Anterior cingulate cortex (tissue), 58 donors: ENCODE data around the gene TCF4.

Source experiments
- DNase-seq, 58 donors: peaks; one replicate each; lab custom pipeline; 2025; lab: John Stamatoyannopoulos, UW

The TCF4 gene

DNA sequence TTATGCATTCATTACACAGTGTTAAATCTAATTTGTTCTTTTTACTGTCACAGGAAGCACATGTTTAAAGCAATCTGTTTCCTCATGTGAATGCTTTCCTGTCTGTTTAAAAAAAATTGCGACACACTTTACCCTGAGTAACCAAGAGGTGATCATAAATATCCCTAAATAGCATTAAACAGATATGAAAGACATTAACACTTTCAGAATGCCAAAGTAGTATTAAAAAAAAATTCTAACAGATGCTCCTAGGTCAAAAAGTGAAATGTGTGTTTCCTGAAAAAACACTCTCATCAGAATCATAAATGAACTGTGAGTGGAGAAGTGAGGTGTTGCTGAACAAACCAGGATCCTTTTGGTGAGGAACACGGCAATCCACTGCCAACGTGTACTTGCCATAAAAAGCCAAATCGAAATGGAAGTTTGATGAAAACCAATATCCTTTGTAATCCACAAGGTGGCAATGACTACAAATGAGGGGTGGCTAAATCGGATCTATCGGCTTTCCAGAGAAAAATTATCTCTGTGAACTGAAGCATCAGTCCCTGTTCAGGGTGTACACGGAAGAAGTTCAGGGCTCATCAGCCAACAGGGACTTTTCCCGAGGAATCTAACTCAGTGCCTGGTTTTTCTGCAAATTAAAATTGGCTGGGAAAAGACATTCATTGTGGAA is 248.9 kb downstream of the TCF4 start:
- DNase-seq = peak in 2 of 58 donors; percentile 32 to 53

DNA sequence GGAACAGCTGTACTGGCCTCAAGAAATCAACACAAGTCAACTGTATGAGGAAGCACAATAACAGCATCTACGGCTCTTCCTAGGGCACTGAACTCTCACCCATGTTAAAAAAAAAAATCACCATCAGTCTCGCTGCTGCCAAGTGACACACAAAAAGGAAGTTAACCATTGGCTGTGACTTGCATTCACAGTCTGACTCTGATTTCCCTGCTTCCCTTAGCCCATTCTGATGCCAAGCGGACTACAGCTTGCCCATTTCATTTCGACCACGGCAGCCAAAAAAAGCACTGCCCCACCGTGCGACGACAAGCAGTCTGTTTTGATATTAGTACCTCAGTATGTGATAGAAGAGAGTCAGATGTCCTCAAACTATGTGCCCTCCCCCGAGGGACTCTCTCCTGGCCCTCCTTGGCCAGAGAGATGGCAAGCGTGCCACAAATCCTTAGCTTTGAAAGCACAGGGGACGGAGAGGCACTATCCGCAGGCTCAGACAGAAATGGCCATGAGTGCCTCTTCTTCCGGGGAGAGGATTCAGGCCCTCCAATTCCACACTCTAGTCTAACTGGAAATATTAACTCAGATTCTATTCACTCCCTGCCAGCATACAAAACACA is 250.0 kb downstream of the TCF4 start:
- DNase-seq = peak in 43 of 58 donors; percentile 25 to 83 (median 55)

DNA sequence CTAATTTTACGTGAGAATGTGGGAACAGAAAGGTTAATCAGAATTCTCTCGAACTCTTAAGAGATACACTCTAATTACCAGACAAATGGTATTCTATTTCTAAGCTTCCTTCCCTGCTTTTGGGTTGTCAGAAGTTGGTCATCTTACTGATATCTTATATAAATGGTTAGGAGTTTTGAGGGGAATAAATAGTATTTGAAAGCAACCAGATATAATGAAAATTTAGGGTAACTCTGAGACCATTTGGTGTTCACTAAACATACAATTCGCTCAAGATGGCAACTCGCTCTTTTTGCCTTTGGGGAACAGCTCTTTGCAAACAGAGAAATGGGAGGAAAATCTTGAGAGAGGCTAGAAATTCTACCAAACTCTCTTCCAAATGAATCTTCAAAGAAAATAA is 250.9 kb downstream of the TCF4 start:
- no peak for DNase-seq

DNA sequence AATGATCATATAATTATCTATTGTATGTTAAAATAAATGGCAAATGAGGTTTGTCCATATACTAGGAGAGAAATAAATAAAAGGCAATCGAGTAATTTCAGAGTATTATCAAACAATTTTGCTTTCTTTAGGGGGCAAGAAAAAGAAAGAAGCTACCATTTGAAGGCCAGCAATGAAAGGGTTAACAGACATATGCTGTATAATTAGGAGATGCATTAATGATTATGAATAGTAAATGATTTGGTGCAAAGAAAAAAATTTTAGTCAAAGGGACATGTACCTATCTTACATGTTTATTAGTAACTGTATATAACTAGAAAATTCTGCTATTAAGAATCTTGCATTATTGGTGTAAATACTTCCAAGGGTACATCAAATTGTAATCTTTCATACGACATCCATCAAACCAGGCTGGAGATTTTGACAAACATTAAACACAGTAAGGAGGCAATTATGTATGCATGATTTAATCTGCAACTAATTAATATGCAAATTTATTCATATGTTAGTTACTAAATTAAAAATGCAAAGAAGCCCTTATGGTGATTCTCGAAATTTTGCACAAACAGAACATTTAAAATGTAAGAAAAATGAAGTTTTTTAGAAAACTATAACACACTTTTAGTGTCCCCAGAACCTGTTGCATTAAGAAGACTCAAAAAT is 251.4 kb downstream of the TCF4 start:
- DNase-seq = no peak

DNA sequence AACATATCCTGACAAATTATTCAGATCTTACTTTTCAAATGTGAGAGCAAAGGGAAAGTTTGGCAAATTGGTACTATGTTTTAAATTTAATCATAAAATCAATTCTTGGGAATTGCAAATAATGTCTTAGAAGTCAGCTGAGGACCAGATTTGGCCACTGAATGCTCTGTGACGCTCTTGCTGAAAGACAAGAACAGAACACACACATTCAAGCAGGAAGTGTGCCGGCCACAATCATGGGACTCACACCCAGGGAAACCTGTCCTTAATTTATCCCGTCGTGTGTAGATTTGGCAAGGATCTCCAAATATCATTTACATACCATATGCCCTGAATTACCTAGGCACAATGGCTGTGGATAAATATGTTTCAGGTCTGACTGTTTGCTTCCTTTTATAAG is 253.1 kb downstream of the TCF4 start:
- DNase-seq = peak in 27 of 58 donors; percentile 15 to 73 (median 40)

DNA sequence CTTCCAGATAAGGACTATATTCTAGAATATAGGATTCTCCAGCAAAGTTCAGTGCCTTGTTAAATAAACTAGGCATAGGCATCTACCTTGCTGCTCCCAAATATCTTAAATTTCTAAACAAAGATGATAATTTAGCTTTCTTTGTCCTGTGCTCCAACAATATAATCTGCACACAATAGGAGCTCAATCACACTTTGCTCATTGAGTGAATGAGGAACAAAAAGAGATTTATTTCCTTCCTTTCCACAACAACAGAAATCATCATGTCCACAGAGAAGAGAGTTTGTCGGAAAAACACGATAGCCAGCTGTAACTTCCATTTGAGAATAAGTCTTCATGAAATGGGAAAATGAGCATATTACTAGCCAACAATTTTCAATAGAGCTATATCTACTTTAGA is 256.7 kb downstream of the TCF4 start:
- peak in 1 of 58 donors; percentile 43 for DNase-seq

DNA sequence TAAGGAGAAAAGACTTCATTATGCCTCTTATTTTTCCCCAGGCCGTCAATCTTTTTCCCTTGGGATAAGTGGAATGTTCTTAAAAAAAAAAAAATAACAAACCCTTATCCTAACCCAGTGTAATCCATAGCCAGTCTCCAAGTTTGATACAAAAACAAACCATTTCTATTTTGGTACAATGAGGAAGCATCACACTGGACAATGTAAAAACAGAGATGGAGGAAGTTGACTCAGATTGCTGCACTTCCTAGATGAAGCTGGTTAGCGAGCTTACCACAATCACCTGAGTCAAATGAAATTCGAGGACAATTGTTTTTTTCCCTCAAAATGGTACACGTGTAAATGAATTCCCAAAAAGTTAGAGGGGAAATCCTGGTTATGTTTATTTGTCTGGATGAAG is 259.7 kb downstream of the TCF4 start:
- DNase-seq = no peak

DNA sequence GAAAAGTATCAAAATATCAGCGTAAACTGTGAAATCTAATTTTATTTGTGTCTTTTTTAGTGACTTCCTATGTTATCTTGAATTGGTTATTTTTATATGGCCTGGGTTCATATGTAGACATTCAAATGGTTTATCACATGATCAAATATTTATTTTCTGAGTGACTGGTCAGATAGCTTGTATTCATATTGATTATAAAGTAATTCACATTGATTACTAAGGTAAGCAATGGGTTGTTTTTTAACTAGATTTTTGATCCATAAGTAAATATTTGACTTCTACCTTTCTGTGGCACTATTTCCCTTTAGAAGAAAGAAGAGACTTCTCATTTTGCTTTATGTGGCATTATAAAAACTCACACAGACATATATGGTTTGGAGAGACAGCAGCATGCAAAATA is 260.5 kb downstream of the TCF4 start:
- no peak for DNase-seq

DNA sequence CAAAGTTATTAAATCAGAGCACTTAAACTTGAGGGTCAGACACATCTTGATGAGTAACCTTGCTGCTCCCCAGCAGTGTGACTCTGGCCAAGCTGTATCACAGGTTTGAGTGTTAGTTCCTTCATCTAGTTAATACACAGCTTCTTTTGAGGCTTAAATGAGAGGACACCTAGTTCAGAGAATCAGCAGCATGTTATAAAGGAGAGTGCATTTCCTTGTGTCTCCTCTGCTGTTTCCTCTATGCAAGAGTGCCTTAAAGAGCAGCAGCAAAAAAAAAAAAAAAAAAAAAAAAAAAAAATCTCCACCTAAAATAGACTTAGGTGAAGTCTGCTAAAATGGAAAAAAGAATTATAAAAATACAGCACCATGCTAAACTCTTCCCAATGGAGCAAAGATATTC is 261.9 kb downstream of the TCF4 start:
- DNase-seq = no peak

DNA sequence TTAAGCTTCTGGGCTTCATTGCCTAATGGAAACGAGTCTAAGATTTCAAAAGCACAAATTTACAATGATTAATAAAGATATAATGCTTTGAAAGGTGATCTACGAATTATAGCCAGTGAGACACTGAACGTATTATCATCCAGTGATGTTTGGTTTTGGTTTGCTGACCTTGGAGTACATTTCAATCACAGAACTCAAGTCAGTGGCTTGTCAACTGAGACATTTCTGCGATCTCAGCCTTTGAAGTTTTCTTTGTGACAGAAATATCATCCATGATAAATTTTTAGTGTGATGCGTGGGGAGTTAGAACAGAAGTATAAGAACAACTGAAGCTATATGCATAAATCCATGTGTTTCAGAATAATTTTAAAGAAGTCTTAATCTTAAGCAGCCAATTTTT is 263.8 kb downstream of the TCF4 start:
- DNase-seq = no peak

DNA sequence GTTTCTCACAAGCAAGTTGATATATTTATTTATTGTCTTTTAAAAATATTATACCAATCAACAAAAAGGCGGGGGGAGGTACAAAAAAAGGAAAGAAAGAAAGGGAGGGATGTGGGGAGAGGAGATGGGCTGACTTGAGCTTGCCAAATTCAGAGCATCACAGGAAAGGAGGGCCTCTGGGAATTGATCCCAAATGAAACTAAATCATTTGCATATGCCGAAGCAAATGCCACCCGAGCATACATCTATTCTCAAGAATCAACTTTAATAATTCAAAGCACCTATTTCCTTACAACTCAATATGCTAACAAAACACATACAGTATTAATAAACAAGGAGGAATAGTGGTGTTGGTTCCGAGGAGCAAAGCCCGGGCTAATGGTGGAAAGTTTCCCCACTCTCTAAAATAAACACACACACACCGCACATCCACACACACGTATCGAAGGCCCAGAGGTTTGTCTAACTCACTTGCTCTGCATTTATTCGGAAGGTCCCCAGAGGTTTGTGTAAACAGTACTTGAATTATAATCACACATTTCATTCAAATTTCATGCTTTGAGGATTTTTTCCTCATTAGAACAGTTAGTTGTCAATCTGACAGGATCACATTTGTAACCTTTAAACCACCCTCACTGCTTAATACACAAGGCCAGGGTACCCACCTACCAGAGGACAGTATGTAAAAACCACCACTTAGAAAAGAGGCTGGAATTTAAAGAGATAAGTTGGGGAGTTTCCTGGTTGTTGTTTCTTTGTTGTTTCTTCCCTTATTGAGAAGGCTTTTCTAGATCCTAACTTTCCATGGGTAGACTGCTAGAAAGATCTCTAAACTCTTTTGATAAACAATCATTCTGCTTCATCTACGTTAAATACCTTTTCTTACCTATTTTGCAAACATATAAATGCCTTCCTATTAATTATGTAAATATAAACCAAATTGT is 264.7 kb downstream of the TCF4 start:
- DNase-seq = peak in 1 of 58 donors; percentile 31

DNA sequence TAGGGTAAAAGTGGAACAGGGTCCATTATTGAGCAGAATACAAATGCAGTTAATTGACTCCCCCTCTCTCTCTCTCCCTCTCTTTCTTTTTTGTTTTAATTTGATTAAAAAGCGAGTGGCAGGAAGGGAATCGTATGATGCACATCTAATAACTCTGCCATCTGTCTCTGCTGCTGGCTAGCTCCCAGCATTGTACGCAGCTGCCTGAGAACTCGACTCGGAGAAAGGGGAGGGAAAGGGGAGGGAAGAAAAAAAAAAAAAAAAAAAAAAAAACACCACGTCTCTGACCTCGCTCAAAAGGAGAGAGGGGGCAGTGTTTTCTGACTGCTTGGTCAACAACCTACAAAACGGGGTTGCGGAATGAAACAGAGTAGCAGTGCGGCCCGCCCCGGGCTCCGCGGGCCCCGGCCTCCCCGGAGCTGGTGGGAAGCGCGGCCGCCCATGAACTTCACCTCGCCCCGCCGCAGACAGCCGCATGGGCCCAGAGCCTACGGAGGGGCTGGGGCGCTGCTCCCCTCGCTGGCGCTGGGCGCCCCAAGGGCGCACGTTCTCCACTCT is 265.7 kb downstream of the TCF4 start:
- peak in 54 of 58 donors; percentile 40 to 91 (median 75) for DNase-seq

DNA sequence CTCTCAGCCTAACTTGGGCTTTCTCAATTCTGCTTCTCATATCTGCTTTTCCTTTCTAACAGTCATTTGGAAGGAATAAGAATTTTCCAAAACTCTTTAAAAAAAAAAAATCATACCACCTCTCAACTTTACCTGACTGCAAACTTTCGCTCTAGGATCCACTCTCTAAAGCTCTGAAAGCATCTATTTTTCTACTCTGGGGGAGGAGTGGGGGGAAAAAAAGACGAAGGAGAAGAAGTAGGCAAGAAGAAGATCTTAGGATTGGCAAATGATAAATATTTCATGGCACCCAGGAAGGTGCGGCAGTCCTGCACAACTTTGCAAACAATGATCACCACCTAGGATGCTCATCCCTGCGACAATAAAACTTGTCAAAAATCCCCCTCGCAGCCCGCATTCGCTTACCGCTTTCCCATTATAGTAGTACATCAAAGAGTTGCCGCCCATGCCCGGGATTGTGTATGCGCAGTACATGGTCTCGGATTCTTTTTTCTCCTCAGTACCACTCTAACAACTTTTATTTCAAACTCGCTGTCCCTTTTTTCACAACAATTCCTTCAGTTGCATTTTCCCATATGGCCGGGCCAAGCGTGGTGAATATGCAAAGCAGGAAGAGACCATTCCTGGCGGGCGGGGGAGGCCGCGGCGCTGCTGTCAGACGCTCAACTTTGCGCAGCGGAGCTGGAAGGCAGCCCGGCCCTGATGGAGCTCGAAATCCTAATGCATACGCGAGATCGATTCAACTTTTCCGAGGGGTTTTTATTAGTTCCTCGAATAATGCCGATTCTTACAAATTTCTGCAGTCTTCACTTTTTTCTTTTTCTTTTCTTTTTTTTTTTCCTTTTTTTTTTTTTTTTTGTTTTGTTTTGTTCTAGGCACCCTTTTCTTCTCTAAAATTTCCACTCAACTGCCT is 266.5 kb downstream of the TCF4 start:
- DNase-seq = peak; percentile 35 to 94 (median 85)

DNA sequence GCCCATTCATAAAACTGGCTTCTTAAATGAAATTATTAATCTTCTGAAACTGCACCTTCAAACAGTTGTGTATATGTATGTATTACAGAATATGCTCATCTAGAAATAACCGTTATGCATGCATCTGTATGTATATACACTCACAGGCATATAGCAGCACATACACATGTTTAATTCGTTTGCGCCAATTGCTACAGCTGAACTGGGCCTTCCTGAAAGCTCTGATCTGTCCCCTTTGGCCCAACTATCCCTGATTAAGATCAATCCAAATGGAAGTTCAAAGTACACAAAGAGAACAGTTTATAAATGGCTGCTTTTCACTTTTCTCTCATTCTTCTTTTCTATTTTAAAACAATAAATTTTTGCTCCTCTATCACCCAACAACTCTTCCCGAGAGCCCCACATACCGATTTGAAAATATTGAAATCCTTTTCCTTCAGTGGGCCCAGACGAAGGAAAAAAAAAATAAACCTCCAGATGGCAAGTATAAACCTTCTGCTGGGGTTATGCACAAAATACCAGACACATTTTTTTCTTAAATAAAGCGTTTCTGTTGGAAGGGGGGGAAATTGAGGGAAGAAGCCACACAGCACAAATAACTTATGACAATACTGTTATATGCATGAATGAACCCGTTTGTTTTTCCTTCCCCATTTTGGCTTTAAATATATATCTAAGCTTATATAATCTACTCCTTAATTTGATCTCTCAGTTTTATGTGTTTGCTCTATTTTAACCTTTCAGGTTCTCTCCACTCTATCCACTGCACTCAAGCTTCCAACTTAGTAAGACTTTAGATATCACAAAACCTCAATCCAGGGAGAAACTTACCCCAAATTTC is 267.3 kb downstream of the TCF4 start:
- peak in 2 of 58 donors; percentile 14 to 35 for DNase-seq

DNA sequence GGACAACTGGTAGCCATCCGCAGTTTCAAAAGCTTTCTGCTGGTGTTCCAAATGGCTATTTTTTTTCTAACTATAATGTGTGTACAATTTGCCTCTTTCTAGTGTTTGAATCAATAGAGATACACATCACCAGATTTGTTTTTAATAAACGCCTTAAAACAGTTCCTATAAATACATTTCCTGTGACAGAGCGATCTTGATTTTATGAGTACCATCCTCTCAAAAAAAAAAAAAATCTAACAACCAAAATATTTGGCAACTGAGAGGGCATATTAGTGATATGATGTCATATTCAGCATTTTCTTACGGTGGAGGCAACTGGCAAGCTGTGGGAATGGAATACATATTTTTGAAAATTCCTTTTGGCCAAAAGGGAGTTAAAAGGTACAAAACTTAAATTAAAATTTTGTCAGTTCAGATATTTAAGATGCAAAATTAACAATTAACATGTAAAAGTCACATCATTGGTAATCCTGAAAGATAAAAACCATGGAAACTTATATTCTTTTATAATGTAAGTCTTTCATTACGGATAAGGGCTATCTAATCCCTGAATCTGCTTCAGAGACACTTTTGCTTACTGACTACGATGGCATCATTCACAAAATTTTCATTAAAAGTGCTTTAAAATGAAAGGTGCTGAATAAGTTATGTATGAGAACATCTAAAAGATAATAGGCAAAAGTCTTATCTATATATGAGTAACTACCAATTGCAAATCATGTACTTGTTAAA is 268.4 kb downstream of the TCF4 start:
- DNase-seq = no peak

DNA sequence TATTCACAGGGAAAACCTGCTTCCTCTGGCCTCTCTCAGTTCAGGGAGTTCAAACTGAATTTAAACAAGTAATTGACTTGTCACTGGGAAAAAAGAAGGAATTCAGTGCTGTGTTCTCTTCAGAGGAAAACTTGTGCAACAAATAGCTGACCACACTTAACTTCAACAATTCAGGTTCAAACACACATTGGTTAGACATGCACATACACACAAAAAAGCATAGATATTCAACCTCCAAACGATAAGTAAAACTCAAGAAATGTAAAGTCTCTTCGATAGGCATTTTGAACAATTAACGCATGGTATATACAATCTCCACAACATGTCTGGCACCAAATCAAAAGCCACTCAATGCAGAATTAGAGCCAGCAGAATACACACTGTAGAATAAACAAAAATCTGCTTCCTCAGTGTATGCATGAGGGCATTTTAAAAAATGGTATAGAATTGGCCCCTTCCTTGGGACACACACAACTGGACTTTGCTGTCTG is 269.0 kb downstream of the TCF4 start:
- peak in 1 of 58 donors; percentile 13 for DNase-seq

DNA sequence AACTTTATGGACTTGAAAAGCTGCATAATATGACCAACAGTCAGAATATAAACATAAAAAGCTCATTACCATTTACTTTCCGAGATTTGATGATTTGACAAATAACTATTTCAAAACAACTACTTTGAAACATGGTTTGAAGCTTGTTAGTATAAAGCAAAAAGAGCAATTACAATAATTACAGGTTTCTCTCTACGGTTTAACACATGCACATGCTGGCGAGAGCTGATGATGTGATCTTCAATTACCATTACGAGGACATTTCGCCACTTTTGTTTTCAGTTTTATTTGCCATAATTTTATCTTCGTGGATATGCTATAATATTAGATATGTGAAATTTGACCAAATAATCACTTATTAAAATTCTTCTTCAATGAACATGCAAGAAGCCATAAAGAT is 270.1 kb downstream of the TCF4 start:
- DNase-seq = no peak
